Epithelial cell of umbilical artery (primary cell): ENCODE results near the gene DDR2. TPM values are rescaled to one million over a fixed set of nuclear protein-coding genes. Genes with fewer than 3 reads are reported as not detected.

Experiments
- total RNA-seq: library from RNA; depleted of rRNA; stranded (reverse); fragments of >200 nt; gene quantifications from 2 replicates; pipeline ENCODE4 v1.2.3, GENCODE V29; 2014

DDR2 gene
- 6.8 and 16.7 TPM in 2 replicates for total RNA-seq

DNA sequence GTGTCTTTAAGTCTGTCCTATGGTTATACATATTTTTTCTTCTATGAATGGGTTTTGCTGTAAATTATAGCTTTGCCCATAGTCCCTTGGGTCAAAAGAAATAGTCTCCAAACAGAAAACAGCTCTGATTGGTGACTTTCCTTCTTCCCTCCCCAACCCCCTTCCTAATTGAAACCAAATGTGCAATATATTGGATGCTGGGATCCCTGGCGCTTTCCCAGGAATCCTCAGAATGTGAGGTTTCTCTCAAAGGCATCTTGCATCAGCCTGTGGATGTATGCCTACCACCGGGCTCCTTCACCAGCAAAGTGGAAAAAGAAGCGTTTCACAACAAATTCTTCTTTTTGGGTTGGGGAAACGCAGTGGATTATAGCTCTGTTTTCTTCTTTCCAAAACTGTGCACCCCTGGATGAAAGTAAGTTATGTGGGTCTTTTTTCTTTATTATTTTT, at the start of gene DDR2:
TSS of gene DDR2 (plus strand) at position 248 of the 450 bp plus-strand sequence. CDS start 86,600 bp downstream, outside the sequence.

GRCh38 chr1:162790303-162790984, 158.2 kb downstream of the DDR2 start, which contains the start of gene HSD17B7:
TSS of gene HSD17B7 (plus strand) at chr1:162790702. CDS start at chr1:162790801, 99 bp downstream.

Other genes starting within 250 kb of the DDR2 start
- not detected in 2 replicates for gene SH2D1B, start 220.3 kb upstream of the DDR2 start, total RNA-seq
- 56.2 and 84.5 TPM in 2 replicates for gene UHMK1, start 134.6 kb upstream of the DDR2 start, total RNA-seq
- gene UAP1, start 70.7 kb upstream of the DDR2 start, total RNA-seq, result 223 and 228 TPM in 2 replicates
- 23.7 and 32.1 TPM in 2 replicates for gene HSD17B7, start 158.2 kb downstream of the DDR2 start, total RNA-seq
- 2.9 and 4.3 TPM in 2 replicates for gene CCDC190, start 228.7 kb downstream of the DDR2 start, total RNA-seq